ENCODE measurements around the gene CAMKK2.

Gene CAMKK2

GRCh38 chr12:121331248-121331647, 34.7 kb upstream of the CAMKK2 start:
- DNase-seq (ENCODE audit: low read depth) = peak; percentile 55
- TF ChIP-seq, protein P1, sequence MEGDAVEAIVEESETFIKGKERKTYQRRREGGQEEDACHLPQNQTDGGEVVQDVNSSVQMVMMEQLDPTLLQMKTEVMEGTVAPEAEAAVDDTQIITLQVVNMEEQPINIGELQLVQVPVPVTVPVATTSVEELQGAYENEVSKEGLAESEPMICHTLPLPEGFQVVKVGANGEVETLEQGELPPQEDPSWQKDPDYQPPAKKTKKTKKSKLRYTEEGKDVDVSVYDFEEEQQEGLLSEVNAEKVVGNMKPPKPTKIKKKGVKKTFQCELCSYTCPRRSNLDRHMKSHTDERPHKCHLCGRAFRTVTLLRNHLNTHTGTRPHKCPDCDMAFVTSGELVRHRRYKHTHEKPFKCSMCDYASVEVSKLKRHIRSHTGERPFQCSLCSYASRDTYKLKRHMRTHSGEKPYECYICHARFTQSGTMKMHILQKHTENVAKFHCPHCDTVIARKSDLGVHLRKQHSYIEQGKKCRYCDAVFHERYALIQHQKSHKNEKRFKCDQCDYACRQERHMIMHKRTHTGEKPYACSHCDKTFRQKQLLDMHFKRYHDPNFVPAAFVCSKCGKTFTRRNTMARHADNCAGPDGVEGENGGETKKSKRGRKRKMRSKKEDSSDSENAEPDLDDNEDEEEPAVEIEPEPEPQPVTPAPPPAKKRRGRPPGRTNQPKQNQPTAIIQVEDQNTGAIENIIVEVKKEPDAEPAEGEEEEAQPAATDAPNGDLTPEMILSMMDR (IDR thresholded peaks at IDR 0.05; ENCODE audit: insufficient read depth, low read depth, low read length, missing control alignments) = peak; percentile 8

DNA sequence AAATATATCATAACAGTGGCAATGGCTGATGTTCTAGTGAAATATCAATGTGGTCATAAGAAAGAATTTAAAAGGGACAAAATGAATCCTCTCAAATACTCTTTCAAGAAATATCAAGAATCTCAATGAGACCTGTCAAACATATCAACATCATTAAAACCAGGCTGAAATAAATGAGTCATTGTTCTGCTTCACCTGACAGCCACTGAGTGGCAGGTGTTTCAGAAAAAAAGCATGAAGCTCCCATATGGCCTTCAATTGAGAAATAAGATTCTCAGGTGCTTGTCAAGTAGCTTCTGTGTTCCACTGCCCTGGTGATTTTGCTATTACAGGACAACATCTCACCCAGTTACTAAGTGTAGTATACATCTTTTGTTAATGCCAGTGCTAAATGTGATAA, 34.2 kb upstream of the CAMKK2 start:
- peak; percentile 22 for DNase-seq (ENCODE audit: low read depth)
- no peak overlapping the region for H3K4me3 ChIP-seq (ENCODE audit: low read length)
- TF ChIP-seq, protein P1 (IDR thresholded peaks at IDR 0.05; ENCODE audit: insufficient read depth, low read depth, low read length, missing control alignments) = no peak

More at GRCh38 chr12:121331248-121331647, 34.7 kb upstream of the CAMKK2 start:
- H3K4me3 ChIP-seq (ENCODE audit: low read length) = no peak overlapping the region

GRCh38 chr12:121330195-121330594, 33.7 kb upstream of the CAMKK2 start:
- DNase-seq (ENCODE audit: low read depth) = no peak
- TF ChIP-seq, protein P1 (IDR thresholded peaks at IDR 0.05; ENCODE audit: insufficient read depth, low read depth, low read length, missing control alignments) = no peak
- H3K4me3 ChIP-seq (ENCODE audit: low read length) = no peak overlapping the region

- DNase-seq (ENCODE audit: low read depth) = no peak
- no peak overlapping the region for H3K4me3 ChIP-seq (ENCODE audit: low read length)
- TF ChIP-seq, protein P1 (IDR thresholded peaks at IDR 0.05; ENCODE audit: insufficient read depth, low read depth, low read length, missing control alignments) = no peak
These were observed 32.1 kb upstream of the CAMKK2 start for GRCh38 chr12:121328620-121329019.

DNA sequence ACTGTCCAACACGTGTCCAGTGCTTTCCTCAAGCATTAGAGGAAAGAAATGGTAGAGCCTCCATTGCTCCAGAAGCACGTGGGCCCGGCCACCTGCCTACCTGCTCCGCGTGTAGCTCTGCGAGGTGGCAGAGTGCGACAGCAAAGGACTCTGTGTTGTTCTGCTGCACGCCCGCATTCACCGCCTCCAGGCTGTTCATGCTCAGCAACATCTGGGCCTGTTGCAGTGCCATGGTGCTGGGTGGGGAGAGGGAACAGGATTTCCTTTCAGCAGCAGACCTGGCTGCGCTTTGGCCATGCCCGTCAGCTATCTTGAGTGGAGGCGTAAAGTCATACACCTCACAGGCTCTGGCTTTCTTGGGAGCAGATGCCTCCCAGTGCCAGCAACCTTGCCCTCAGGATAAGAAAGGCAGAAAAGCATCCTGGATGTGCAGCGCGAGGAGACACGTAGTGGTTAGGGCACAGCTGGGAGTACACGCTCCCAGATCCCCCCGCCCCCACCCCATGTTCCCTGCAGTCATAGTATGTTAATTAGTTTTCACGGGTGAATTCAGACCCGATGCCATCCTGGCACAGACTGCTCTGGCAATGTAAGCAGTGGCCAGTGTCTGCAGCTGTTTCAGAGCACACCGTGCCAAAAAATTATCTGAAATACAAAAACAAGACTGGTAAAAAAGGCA, 30.6 kb upstream of the CAMKK2 start:
- TF ChIP-seq, protein P1 (IDR thresholded peaks at IDR 0.05; ENCODE audit: insufficient read depth, low read depth, low read length, missing control alignments) = no peak
- H3K4me3 ChIP-seq (ENCODE audit: low read length) = no peak overlapping the region
- DNase-seq (ENCODE audit: low read depth) = no peak

DNA sequence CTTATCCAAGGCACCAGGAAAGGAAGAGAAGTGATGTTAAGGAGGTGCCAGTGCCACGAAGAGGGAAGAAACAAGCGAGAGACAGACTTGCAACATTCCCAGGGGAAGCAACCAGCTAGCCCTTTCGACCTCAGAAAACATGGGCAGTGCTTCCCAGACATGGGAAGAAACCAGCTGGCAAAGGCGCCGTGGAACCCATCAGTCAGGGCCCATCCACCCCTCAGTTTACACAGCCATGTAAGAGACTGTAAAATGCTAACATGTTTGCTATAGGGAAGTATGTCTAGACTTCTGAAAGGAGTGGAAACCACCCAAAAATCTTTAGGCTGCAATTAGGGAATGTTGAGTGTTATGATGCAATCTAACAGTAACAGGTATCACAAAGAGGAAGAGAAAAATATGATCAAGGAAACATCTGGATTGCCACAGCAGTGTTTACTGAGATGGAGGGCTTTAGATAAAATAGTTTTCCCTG, 29.4 kb upstream of the CAMKK2 start:
- no peak for DNase-seq (ENCODE audit: low read depth)
- no peak overlapping the region for H3K4me3 ChIP-seq (ENCODE audit: low read length)

More for the DNA sequence above, 29.4 kb upstream of the CAMKK2 start:
- TF ChIP-seq, protein P1 (IDR thresholded peaks at IDR 0.05; ENCODE audit: insufficient read depth, low read depth, low read length, missing control alignments) = no peak
